HG03571 (cell line): Measurements from ENCODE around the gene CLSTN2.

Experiments used
- ATAC-seq: cut with Tn5 transposase; IDR thresholded peaks from one replicate; pipeline ENCODE4 v1.9.1; 2021; ENCODE audit not compliant: unreplicated experiment

The CLSTN2 gene

DNA sequence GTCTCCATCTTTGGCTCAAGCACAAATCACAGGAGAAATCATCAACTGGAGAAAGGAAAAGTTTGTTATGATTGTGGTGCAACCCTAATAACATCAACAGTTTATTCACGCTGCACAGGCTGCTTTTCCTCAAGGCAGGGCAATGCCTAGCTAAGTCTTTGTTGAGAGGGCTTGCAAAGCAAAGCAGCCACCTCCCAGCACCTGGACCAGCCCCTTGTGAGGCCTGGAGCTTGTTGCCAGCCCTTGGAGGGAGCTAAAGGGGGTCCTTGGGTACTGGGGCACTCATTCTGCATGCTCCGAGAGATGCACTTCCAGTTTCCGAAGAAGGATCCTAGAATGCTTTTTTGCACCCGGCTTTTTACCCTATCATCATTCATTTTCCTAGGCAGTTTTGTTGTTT lies 288.2 kb downstream of the CLSTN2 start:
- ATAC-seq = no peak

DNA sequence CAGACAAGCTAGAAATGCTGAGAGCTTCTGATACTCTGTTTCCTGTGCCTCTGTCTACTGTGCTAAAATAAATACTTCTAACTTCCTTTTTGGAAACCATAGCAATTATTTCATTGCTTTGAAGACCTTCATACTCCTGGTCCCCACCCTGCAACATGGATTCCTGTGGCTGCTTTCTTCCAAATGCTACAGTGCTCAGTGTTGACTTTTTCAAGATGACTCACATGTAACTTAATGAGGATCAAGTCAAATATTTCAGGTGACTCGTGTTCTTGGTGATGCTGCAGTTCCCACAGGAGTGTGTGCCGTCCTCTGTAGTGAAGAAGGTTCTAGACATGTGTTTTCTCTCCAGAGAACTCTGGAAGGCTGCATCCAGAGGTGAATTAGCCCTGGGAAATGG lies 288.6 kb downstream of the CLSTN2 start:
- ATAC-seq = no peak

- no peak for ATAC-seq
Observed at GRCh38 chr3:140224307-140224706, 289.3 kb downstream of the CLSTN2 start.

- no peak for ATAC-seq
Observed at GRCh38 chr3:140225996-140226395, 291.0 kb downstream of the CLSTN2 start.

DNA sequence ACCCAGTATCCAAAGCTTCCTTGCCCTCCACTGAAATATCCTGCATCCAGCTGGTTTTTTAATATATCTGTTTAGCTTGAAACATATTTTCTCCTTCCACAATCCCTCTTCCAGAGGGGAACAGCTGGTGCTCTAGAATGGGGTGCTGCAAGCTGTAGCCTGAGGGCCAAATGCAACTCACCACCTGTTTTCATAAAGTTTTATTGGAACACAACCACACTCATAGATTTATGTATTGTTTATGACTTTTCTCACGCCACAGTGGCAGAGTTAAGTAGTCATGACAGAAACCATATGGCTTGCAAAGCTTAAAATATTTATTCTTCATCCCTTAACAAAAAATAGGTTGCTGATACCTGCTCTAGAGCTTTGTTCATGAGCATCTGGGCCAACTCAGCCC lies 298.7 kb downstream of the CLSTN2 start:
- ATAC-seq = no peak

DNA sequence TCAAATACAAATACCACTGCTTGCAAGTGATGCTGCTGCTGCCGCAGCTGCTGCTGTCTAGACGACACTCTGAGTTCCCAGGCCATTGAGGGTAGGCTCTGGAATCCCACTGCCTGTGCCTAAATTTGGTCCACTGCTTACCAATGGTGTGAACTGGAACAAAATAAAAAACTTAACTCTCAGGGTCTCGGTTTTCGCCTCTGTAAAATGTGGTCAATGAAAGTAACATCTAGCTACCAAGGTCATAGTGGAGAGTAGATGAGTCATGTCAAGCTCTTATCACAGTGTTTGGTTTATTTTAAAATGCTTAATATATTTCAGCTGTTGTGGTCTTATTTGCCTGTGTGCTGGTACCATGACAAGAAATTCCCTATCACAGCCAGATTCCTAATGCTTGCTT lies 299.3 kb downstream of the CLSTN2 start:
- no peak for ATAC-seq

DNA sequence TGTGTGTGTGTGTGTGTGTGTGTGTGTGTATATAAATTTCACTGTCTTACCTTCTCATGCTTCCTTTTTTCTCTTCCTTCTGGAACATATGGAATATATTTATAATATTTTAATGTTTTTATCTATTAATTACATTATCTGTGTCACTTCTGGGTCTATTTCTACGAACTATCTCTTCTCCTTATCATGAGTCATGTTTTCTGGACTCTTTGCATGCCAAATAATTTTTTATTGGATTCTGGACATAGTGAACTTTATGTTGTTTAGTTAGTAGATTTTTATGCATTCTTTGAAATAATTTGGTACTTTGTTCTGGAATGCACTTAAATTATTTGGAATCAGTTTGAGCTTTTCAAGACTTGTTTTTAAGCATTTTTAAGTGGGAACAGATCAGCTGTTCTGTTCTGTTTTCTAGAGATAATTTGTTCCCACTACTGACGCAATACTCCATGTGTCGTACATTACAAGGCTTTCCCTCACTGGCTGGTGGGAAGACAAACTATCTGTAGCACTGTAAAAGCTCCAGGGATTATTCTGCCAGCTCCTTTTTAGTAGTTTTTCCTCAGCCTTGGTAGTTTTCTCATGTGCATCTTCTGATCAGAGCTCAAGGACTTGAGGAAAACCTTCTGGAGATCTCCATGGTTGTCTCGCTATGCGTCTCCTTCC lies 302.0 kb downstream of the CLSTN2 start:
- ATAC-seq = no peak

- no peak for ATAC-seq
Observed at GRCh38 chr3:140238646-140239314, 303.8 kb downstream of the CLSTN2 start.

DNA sequence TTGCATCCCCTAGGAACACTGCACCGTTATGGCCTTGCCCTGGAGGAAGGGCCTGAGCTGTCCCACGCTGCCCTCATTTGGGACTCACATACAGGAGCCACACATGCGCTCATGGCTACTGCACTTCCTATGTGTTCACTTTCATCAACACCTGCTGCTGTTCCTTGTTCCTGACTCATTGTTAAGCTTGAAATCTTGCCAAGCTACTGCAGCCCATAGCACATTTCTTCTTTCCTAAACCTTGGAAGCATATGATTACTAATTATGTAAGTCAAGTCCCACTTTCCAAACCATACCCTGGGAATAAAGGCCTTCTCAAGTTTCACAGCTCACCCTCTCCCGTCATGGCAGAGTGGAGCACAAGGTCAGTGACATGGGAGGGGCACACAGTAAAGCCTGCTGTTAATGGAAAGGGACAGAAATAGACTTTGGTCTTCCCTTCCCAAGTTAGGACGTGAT lies 307.9 kb downstream of the CLSTN2 start:
- no peak for ATAC-seq

DNA sequence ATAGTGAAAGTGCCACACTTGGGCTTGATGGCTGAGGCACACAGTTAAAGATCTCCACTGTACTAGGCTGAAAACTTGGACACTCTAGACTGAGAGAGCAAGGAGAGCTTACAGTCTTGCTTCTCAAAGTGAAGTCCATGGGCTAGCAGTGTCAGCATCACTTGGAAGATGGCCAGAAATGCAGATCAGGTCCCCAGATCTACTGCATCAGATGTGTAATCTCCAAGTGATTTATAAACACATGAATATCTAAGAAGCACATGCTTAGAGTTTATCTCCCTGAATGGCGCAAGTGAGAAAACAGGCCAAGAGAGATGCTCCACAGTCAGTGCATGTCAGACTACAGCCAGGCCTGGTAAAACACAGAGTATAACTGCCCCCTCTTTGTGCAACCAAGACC lies 308.6 kb downstream of the CLSTN2 start:
- ATAC-seq = no peak

DNA sequence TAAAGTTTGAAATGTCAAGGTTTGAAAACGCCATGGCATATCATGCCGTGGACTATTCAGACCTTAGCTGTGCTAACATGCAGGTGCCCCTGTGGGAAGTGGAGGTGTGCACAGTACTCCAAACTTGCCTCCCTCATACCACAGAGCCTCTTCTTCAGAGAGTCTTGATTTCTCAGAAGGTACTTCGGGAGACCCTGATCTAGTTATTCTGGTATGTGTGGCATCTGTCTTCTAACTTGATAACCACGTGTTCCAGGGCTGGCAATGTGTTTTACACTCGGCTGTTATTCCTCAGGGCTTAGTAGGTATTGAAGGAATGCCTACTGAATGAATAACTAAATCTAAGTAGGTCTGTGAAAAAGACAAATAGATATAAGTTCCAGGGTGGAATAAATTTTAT lies 309.9 kb downstream of the CLSTN2 start:
- no peak for ATAC-seq

DNA sequence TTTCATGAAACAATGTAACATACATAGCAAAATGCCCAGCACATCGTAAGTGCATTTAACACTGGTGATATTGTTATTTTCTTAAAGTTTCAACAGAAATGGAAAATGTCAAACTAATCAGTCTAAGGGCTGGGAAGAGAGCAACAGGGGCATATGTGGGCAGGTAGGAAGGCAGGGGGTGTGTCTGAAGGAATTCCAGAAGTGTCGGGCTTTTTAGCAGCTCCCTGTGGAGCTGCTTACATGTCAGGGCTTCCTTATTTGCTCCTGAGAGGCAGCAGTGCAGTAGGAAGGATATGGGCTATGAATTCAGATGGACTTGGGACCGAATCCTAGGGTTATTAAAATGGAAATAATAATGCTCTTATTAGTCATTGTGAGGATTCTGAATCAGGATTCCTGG lies 311.6 kb downstream of the CLSTN2 start:
- no peak for ATAC-seq

- no peak for ATAC-seq
Observed at GRCh38 chr3:140247775-140248174, 312.8 kb downstream of the CLSTN2 start.

- ATAC-seq = no peak
Observed at GRCh38 chr3:140249188-140249587, 314.2 kb downstream of the CLSTN2 start.

- ATAC-seq = no peak
Observed at GRCh38 chr3:140250010-140250855, 315.2 kb downstream of the CLSTN2 start.

DNA sequence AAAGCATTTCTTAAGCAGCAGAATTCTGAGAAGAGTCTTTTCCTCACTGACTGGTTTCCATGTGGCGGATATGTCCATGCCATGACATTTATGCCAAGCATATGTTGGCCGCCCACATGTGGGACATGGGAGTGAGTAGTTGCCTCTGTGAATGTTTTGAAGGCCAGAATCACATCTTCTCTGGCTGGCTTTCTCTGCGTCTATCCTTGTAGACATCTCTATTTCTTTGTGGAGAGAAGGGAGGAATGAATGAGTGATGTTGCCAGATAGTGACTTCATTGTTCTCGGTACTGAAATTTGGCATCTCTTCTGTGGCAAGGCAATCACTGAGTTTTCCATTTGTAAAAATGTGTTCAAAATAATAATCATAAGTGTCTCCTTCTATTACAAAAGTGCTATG lies 316.0 kb downstream of the CLSTN2 start:
- ATAC-seq = no peak

- no peak for ATAC-seq
Observed at GRCh38 chr3:140251678-140252077, 316.7 kb downstream of the CLSTN2 start.

- no peak for ATAC-seq
Observed at GRCh38 chr3:140252812-140253656, 318.0 kb downstream of the CLSTN2 start.

GRCh38 chr3:140258222-140258724 lies 323.3 kb downstream of the CLSTN2 start:
- no peak for ATAC-seq

- no peak for ATAC-seq
Observed at GRCh38 chr3:140265302-140265701, 330.3 kb downstream of the CLSTN2 start.

- no peak for ATAC-seq
Observed at GRCh38 chr3:140268103-140268502, 333.1 kb downstream of the CLSTN2 start.
